ENCODE measurements around the gene TBL1XR1.

DNA sequence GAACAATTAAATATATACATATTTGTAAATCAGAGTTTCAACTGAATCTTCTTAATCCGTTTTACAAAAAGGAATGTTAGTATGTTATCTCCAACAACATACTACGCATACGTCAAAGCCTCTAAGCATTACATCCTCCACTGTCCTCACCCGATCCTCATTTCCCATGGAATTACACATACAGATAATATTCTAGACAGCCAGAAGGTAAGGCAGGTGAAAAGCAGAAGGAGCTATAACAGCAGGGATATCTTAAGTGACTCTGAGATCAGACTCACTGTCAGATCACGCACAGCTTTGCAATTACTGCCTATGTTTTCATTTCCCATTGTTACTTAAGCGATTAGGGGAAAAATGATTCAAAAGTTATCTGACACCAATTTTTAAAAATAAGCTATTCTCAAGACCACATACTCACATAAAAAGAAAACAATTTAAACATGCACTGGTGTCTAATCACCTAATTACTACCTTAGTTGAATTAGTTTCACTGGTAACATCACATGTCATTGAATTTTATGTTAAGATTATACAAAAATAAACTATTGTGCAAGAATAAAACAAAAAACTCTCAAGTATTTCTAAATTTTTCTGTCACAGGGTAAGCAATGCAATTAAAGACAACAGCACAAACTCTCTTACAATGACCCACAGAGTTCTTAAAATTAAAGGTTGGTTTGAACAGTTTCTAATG, 92.8 kb downstream of the TBL1XR1 start:
- TF ChIP-seq, protein P1, sequence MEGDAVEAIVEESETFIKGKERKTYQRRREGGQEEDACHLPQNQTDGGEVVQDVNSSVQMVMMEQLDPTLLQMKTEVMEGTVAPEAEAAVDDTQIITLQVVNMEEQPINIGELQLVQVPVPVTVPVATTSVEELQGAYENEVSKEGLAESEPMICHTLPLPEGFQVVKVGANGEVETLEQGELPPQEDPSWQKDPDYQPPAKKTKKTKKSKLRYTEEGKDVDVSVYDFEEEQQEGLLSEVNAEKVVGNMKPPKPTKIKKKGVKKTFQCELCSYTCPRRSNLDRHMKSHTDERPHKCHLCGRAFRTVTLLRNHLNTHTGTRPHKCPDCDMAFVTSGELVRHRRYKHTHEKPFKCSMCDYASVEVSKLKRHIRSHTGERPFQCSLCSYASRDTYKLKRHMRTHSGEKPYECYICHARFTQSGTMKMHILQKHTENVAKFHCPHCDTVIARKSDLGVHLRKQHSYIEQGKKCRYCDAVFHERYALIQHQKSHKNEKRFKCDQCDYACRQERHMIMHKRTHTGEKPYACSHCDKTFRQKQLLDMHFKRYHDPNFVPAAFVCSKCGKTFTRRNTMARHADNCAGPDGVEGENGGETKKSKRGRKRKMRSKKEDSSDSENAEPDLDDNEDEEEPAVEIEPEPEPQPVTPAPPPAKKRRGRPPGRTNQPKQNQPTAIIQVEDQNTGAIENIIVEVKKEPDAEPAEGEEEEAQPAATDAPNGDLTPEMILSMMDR (IDR thresholded peaks at IDR 0.05) = no peak
- TF ChIP-seq POLR2AphosphoS5 (IDR thresholded peaks at IDR 0.05; ENCODE audit: low read depth, low read length) (no peak), SIN3A (IDR thresholded peaks at IDR 0.05; ENCODE audit: borderline replicate concordance, insufficient read depth, low read depth, low read length) (no peak)
- TF ChIP-seq, protein P2, sequence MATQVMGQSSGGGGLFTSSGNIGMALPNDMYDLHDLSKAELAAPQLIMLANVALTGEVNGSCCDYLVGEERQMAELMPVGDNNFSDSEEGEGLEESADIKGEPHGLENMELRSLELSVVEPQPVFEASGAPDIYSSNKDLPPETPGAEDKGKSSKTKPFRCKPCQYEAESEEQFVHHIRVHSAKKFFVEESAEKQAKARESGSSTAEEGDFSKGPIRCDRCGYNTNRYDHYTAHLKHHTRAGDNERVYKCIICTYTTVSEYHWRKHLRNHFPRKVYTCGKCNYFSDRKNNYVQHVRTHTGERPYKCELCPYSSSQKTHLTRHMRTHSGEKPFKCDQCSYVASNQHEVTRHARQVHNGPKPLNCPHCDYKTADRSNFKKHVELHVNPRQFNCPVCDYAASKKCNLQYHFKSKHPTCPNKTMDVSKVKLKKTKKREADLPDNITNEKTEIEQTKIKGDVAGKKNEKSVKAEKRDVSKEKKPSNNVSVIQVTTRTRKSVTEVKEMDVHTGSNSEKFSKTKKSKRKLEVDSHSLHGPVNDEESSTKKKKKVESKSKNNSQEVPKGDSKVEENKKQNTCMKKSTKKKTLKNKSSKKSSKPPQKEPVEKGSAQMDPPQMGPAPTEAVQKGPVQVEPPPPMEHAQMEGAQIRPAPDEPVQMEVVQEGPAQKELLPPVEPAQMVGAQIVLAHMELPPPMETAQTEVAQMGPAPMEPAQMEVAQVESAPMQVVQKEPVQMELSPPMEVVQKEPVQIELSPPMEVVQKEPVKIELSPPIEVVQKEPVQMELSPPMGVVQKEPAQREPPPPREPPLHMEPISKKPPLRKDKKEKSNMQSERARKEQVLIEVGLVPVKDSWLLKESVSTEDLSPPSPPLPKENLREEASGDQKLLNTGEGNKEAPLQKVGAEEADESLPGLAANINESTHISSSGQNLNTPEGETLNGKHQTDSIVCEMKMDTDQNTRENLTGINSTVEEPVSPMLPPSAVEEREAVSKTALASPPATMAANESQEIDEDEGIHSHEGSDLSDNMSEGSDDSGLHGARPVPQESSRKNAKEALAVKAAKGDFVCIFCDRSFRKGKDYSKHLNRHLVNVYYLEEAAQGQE (IDR thresholded peaks at IDR 0.05; ENCODE audit: insufficient read depth in 1 of 2, low read depth in 2 of 2, low read length in 1 of 2) = no peak

Measured in Panc1 (cell line).